Astrocyte of the cerebellum (primary cell): ENCODE results near the gene MICA.
"Not testable (repeated sequence)": the region's sequence is repeated elsewhere in the genome, so short reads cannot be mapped to it uniquely, and the experiment has no call there.

Experiments
- DNase-seq: peaks from one replicate; pipeline ENCODE4 v3.0.0-alpha.2; 2011; ENCODE audit warnings: low read depth
- H3K4me3 ChIP-seq: 2 replicates; pipeline ENCODE4 v1.5.1; 2011; ENCODE audit warnings: mild to moderate bottlenecking, low read depth, low read length, moderate library complexity
- in situ Hi-C: cut with HindIII; loops from 2 replicates; pipeline ENCODE4 v1.10.0; 2017; ENCODE audit warnings: low sequenced_read_pairs
- TF ChIP-seq, protein P1 (sequence below): IDR thresholded peaks from 2 replicates; pipeline ENCODE4 v1.5.1; 2012; ENCODE audit warnings: low read length, low read depth, moderate library complexity, mild to moderate bottlenecking; ENCODE audit errors: missing control alignments

MICA gene

GRCh38 chr6:31453259-31453658 lies 49.9 kb downstream of the MICA start:
- DNase-seq: no peak
- TF ChIP-seq, protein P1, sequence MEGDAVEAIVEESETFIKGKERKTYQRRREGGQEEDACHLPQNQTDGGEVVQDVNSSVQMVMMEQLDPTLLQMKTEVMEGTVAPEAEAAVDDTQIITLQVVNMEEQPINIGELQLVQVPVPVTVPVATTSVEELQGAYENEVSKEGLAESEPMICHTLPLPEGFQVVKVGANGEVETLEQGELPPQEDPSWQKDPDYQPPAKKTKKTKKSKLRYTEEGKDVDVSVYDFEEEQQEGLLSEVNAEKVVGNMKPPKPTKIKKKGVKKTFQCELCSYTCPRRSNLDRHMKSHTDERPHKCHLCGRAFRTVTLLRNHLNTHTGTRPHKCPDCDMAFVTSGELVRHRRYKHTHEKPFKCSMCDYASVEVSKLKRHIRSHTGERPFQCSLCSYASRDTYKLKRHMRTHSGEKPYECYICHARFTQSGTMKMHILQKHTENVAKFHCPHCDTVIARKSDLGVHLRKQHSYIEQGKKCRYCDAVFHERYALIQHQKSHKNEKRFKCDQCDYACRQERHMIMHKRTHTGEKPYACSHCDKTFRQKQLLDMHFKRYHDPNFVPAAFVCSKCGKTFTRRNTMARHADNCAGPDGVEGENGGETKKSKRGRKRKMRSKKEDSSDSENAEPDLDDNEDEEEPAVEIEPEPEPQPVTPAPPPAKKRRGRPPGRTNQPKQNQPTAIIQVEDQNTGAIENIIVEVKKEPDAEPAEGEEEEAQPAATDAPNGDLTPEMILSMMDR: no peak
- in situ Hi-C loops: no loop called here

GRCh38 chr6:31459864-31460263 lies 56.5 kb downstream of the MICA start:
- H3K4me3 ChIP-seq, in situ Hi-C loops, DNase-seq: not testable (repeated sequence)

More at GRCh38 chr6:31453259-31453658, 49.9 kb downstream of the MICA start:
- H3K4me3 ChIP-seq: no peak overlapping the region

GRCh38 chr6:31460361-31461025 lies 57.1 kb downstream of the MICA start:
- no peak for DNase-seq
- TF ChIP-seq, protein P1: no peak
- in situ Hi-C loops: no loop called here
- H3K4me3 ChIP-seq: no peak overlapping the region

GRCh38 chr6:31462026-31462963 lies 58.9 kb downstream of the MICA start:
- H3K4me3 ChIP-seq: peak overlapping the region; percentile 5
- TF ChIP-seq, protein P1: no peak
- no peak for DNase-seq
- in situ Hi-C loops: no loop called here

GRCh38 chr6:31462964-31463870 lies 59.8 kb downstream of the MICA start:
- in situ Hi-C loops: no loop called here
- peak; percentile 58 for DNase-seq
- peak overlapping the region; percentile 15 for H3K4me3 ChIP-seq

DNA sequence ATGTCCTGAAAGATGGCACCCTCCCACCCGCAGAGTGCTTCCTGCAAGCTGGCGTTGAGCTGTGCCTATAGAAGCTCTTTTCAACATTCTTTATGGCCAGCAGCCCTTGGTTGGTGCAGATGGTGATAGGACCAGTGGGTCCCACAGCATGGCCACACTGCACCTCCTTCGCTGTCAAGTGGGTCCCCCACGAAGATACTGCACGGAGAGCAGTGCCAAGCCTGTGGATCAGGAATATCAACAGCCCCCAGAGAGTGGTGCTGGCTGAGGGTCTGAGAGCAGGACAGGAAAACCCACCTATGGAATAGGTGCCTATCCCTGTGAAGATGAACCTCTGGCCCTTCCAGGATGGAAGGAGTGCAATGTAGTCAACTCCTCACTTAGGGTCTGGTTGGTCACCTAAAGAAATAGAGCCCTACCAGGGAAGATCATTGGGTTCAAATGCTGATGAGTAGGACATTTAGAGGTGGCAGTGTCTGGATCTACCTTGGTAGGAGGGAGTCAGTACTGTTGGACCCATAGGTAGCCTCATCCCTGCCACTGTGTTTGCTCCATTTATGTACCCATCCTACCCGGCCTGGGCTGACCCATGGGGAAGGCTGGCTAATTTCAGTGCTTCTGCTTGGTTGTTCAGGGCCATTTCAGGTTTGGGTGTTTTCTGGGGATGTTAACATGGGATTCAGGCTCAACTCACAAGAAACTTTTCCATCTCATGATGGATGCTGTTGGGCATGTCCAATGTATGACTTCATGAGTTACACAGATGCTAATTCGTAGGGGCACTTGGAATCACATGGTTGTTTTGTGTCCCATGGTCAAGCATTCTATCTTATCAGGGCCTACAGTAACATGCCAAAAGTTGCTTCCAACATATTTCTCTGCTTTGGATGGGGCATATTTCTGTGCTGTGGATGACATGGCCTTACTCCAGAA lies 61.1 kb downstream of the MICA start:
- in situ Hi-C loops: no loop called here
- no peak for DNase-seq
- TF ChIP-seq, protein P1: no peak
- no peak overlapping the region for H3K4me3 ChIP-seq

More at GRCh38 chr6:31462964-31463870, 59.8 kb downstream of the MICA start:
- TF ChIP-seq, protein P1: no peak
